ENCODE measurements around the gene AK2. TPM values are rescaled to one million over a fixed set of nuclear protein-coding genes. Genes with fewer than 3 reads are reported as not detected.

Gene AK2
- total RNA-seq, 1 experiment from 2014 or later: 191 TPM

- Histone ChIP-seq H3K36me3 (ENCODE audit: low read depth) (peaks cover 19% of the 10 kb centered on the region), H4K20me1 (ENCODE audit: insufficient read depth) (peaks cover 4% of the 10 kb centered on the region; the same call in 1 of the 2 replicates), H3K9me2 (ENCODE audit: insufficient read depth) (no peaks in the 10 kb centered on the region), H2AFZ (no peak overlapping the region), H3K4me1 (replicated peaks; ENCODE audit: insufficient read depth) (peaks cover 41% of the 10 kb centered on the region), H3K79me2 (ENCODE audit: low read depth) (peaks cover 19% of the 10 kb centered on the region; the same call in 1 of the 2 replicates), H3K4me2 (no peak overlapping the region), H3K9me3 (ENCODE audit: insufficient read depth, low read depth) (no peaks in the 10 kb centered on the region), H3K27me3 (ENCODE audit: insufficient read depth, low read depth) (no peaks in the 10 kb centered on the region), H3K27ac (no peak overlapping the region), H3K4me3 (no peak overlapping the region), H3F3A (ENCODE audit: insufficient read depth, low read depth) (peaks cover 50% of the 10 kb centered on the region)
- DNase-seq: no peak
- POLR2A ChIA-PET (ENCODE audit: unreplicated experiment): interaction anchor here (0.5 kb wide), 1 partner anchor 94 kb away, joined by 3 read pairs; no protein-coding TSS in a partner anchor
- BruUV-seq (replicated peaks): no TSS peak
- TF ChIP-seq EZH2 (IDR thresholded peaks at IDR 0.05; ENCODE audit: low read depth): no peak
- TF ChIP-seq CTCF (conservative IDR thresholded peaks at IDR 0.05): no peak
- intact Hi-C loops (cut with micrococcal nuclease; ENCODE audit: unreplicated experiment): loop anchor here (10.0 kb wide), 1 partner anchor 190 kb away; the partner anchor contains the start of genes S100PBP and YARS1
- CTCF ChIA-PET: no interaction called here
Measured at GRCh38 chr1:33005117-33005837, 31.4 kb downstream of the AK2 start.

GRCh38 chr1:33004613-33005012 is 32.1 kb downstream of the AK2 start:
- Histone ChIP-seq H4K20me1 (ENCODE audit: insufficient read depth) (peaks cover 4% of the 10 kb centered on the region; the same call in 1 of the 2 replicates), H3K9me3 (ENCODE audit: insufficient read depth, low read depth) (no peaks in the 10 kb centered on the region), H3F3A (ENCODE audit: insufficient read depth, low read depth) (peaks cover 43% of the 10 kb centered on the region), H3K4me1 (replicated peaks; ENCODE audit: insufficient read depth) (peaks cover 34% of the 10 kb centered on the region), H3K27me3 (ENCODE audit: insufficient read depth, low read depth) (no peaks in the 10 kb centered on the region), H3K4me3 (no peak overlapping the region), H3K27ac (no peak overlapping the region), H3K4me2 (no peak overlapping the region), H3K9me2 (ENCODE audit: insufficient read depth) (no peaks in the 10 kb centered on the region), H2AFZ (no peak overlapping the region), H3K79me2 (ENCODE audit: low read depth) (peaks cover 19% of the 10 kb centered on the region; the same call in 1 of the 2 replicates), H3K36me3 (ENCODE audit: low read depth) (peaks cover 19% of the 10 kb centered on the region)
- POLR2A ChIA-PET (ENCODE audit: unreplicated experiment): no interaction called here
- intact Hi-C loops (cut with micrococcal nuclease; ENCODE audit: unreplicated experiment): loop anchor here (10.0 kb wide), 1 partner anchor 190 kb away; the partner anchor contains the start of genes S100PBP and YARS1
- BruUV-seq (replicated peaks): no TSS peak
- DNase-seq: no peak
- TF ChIP-seq CTCF (conservative IDR thresholded peaks at IDR 0.05): no peak
- TF ChIP-seq EZH2 (IDR thresholded peaks at IDR 0.05; ENCODE audit: low read depth): no peak
- CTCF ChIA-PET: interaction anchor here (0.7 kb wide), 1 partner anchor 220 kb away, joined by 3 read pairs; no protein-coding TSS in a partner anchor

GRCh38 chr1:33003657-33004056 is 33.0 kb downstream of the AK2 start:
- no peak for DNase-seq
- intact Hi-C loops (cut with micrococcal nuclease; ENCODE audit: unreplicated experiment): loop anchor here (10.0 kb wide), 1 partner anchor 189 kb away; the partner anchor contains the start of genes S100PBP and YARS1
- H3K27me3 ChIP-seq (ENCODE audit: insufficient read depth, low read depth): no peaks in the 10 kb centered on the region
- BruUV-seq (replicated peaks): no TSS peak
- H2AFZ ChIP-seq: no peak overlapping the region
- H3K4me1 ChIP-seq (replicated peaks; ENCODE audit: insufficient read depth): peaks cover 25% of the 10 kb centered on the region
- peaks cover 19% of the 10 kb centered on the region for H3K36me3 ChIP-seq (ENCODE audit: low read depth)
- TF ChIP-seq EZH2 (IDR thresholded peaks at IDR 0.05; ENCODE audit: low read depth) (no peak), CTCF (conservative IDR thresholded peaks at IDR 0.05) (no peak)
- peaks cover 19% of the 10 kb centered on the region; the same call in 1 of the 2 replicates for H3K79me2 ChIP-seq (ENCODE audit: low read depth)
- peaks cover 4% of the 10 kb centered on the region; the same call in 1 of the 2 replicates for H4K20me1 ChIP-seq (ENCODE audit: insufficient read depth)
- no peak overlapping the region for H3K4me2 ChIP-seq
- H3K27ac ChIP-seq: no peak overlapping the region
- peaks cover 35% of the 10 kb centered on the region for H3F3A ChIP-seq (ENCODE audit: insufficient read depth, low read depth)
- H3K9me3 ChIP-seq (ENCODE audit: insufficient read depth, low read depth): no peaks in the 10 kb centered on the region
- POLR2A ChIA-PET (ENCODE audit: unreplicated experiment): no interaction called here
- CTCF ChIA-PET: interaction anchor here (0.7 kb wide), 1 partner anchor 219 kb away, joined by 3 read pairs; no protein-coding TSS in a partner anchor
- H3K4me3 ChIP-seq: no peak overlapping the region
- no peaks in the 10 kb centered on the region for H3K9me2 ChIP-seq (ENCODE audit: insufficient read depth)
